Suprapubic skin (tissue), 4 donors: ENCODE data around the gene BAG5. TPM values are rescaled to one million over a fixed set of nuclear protein-coding genes. Genes with fewer than 3 reads are reported as not detected.

Source experiments
- DNase-seq, 2 donors: peaks; one replicate each; pipeline ENCODE4 v3.0.0-alpha.2; 2019; ENCODE audit warnings: low spot score in 2 of 2
- H3K27ac ChIP-seq: fragments of 200-600 bp; sonication (generic); one replicate; pipeline ENCODE4 v1.5.1; 2019
- H3K27me3 ChIP-seq: fragments of 200-600 bp; sonication (generic); one replicate; pipeline ENCODE4 v1.5.1; 2019
- H3K36me3 ChIP-seq: fragments of 200-600 bp; sonication (generic); one replicate; pipeline ENCODE4 v1.5.1; 2019
- H3K4me1 ChIP-seq: fragments of 200-600 bp; sonication (generic); one replicate; pipeline ENCODE4 v1.5.1; 2019
- H3K4me3 ChIP-seq: fragments of 200-600 bp; sonication (generic); one replicate; pipeline ENCODE4 v1.5.1; 2019; ENCODE audit warnings: mild to moderate bottlenecking
- H3K9me3 ChIP-seq: fragments of 200-600 bp; sonication (generic); one replicate; pipeline ENCODE4 v1.5.1; 2019
- EP300 ChIP-seq: sonication (generic); formaldehyde crosslinking; IDR thresholded peaks from one replicate; pipeline ENCODE4 v1.6.1; 2017; ENCODE audit warnings: antibody characterized with exemption
- POLR2A ChIP-seq, 2 donors: fragments of 450-650 bp; IDR thresholded peaks; one replicate each; pipeline ENCODE4 v1.6.1; 2017; ENCODE audit warnings: antibody characterized with exemption in 2 of 2, mild to moderate bottlenecking in 2 of 2, moderate library complexity in 2 of 2
- POLR2AphosphoS5 ChIP-seq, 3 donors: sonication (generic); formaldehyde crosslinking; IDR thresholded peaks; one replicate each; pipeline ENCODE4 v1.6.1; 2017; ENCODE audit warnings: antibody characterized with exemption in 3 of 3
- WGBS: methylation state at CpG from one replicate; pipeline ENCODE4 v1.1.5; 2018; 5-methylcytosine and 5-hydroxymethylcytosine counted together
- total RNA-seq, 4 donors: library from RNA; depleted of rRNA; stranded (reverse); fragments of >200 nt; gene quantifications; one replicate each; pipeline ENCODE4 v1.1.0, GENCODE V29; 2016
- TF ChIP-seq, protein P1 (sequence below), 2 donors: fragments of 200-600 bp in 1 of 2; fragments of 450-650 bp in 1 of 2; sonication (generic) in 1 of 2; IDR thresholded peaks; one replicate each; pipeline ENCODE4 v1.5.1; 2016 to 2019; ENCODE audit warnings: antibody characterized with exemption in 2 of 2, mild to moderate bottlenecking in 1 of 2, moderate library complexity in 1 of 2

The BAG5 gene
- total RNA-seq, 4 donors from 2014 or later: 30.2 to 55.1 (median 39.9) TPM

DNA sequence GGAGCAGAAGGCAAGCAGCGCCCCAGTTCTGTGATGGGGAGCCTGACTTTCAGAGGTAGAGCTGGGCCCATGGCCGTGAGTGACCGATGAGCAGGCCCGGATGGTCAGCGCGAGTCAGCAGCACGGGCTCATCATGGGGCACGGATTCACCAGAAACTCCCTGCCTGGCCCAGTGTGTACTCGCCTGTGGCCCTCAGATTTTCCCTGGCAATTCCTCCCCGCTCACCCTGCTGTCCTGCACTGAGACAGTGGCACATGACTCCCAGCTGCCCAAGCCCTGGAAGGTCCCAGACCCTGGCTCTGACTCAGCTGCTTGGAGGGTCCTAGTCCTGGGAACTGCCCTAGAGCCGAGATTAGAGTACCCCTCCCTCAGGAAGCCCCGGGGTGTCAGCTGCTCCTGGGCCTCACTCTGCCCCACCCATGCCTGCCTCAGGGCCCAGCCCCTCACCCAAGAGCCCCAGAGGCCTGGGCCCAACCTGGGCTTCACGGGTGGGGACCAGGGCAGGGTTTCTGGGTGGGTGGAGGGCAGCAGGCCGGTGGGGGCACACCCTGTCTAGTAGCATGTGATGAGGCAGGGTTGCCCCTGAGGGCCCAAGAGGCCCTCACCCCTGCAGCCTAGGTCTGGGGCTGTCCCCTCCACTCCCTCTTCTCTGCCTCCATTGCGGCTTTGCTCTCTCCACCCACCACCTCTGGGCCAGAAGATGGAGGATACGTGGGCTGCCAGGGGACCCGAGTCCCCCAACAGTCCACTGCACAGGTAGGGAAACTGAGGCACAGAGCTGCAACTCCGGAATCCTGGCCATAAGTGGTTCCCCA is 25.1 kb downstream of the BAG5 start:
- Histone ChIP-seq H3K27ac (peak overlapping the region; percentile 9), H3K9me3 (no peaks in the 10 kb centered on the region)
- no peak for TF ChIP-seq POLR2A (IDR thresholded peaks at IDR 0.05)
- no peak for TF ChIP-seq POLR2AphosphoS5 (IDR thresholded peaks at IDR 0.05)
- TF ChIP-seq EP300: no peak
- TF ChIP-seq, protein P1, sequence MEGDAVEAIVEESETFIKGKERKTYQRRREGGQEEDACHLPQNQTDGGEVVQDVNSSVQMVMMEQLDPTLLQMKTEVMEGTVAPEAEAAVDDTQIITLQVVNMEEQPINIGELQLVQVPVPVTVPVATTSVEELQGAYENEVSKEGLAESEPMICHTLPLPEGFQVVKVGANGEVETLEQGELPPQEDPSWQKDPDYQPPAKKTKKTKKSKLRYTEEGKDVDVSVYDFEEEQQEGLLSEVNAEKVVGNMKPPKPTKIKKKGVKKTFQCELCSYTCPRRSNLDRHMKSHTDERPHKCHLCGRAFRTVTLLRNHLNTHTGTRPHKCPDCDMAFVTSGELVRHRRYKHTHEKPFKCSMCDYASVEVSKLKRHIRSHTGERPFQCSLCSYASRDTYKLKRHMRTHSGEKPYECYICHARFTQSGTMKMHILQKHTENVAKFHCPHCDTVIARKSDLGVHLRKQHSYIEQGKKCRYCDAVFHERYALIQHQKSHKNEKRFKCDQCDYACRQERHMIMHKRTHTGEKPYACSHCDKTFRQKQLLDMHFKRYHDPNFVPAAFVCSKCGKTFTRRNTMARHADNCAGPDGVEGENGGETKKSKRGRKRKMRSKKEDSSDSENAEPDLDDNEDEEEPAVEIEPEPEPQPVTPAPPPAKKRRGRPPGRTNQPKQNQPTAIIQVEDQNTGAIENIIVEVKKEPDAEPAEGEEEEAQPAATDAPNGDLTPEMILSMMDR (IDR thresholded peaks at IDR 0.05): no peak

DNA sequence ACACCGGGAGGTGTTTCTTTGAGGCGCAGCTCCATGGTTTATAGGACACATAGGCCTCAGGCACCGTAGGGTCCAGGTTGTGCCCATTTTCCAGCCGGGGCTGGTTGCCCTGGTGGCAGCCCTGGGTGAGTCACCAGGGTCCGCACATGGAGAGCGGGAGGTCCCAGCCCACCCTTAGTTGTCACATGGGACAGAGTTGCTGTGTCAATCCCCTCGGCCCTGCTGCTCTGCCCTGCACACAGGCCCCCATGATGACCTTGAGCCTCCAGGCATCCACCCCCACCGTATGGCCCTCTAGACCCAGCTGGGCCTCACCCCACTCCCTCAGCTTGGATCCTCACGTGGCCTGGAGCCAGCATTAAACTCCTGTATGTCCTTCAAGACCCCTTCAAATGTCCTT is 25.8 kb downstream of the BAG5 start:
- Histone ChIP-seq H3K4me3 (no peak overlapping the region), H3K4me1 (peaks cover 38% of the 10 kb centered on the region), H3K9me3 (no peaks in the 10 kb centered on the region), H3K27ac (no peak overlapping the region), H3K36me3 (peaks cover 41% of the 10 kb centered on the region), H3K27me3 (no peaks in the 10 kb centered on the region)
- DNase-seq: no peak
- 73% methylated on average over 3 of the region's 9 CpGs for WGBS
- TF ChIP-seq, protein P1 (IDR thresholded peaks at IDR 0.05): no peak
- TF ChIP-seq POLR2AphosphoS5 (IDR thresholded peaks at IDR 0.05) (no peak), POLR2A (IDR thresholded peaks at IDR 0.05) (no peak), EP300 (no peak)

More for the DNA sequence above, 25.1 kb downstream of the BAG5 start:
- no peak for DNase-seq
- H3K36me3 ChIP-seq: peaks cover 35% of the 10 kb centered on the region
- no peaks in the 10 kb centered on the region for H3K27me3 ChIP-seq
- H3K4me1 ChIP-seq: peaks cover 44% of the 10 kb centered on the region
- H3K4me3 ChIP-seq: no peak overlapping the region
- 63% methylated on average over 4 of the region's 18 CpGs for WGBS

DNA sequence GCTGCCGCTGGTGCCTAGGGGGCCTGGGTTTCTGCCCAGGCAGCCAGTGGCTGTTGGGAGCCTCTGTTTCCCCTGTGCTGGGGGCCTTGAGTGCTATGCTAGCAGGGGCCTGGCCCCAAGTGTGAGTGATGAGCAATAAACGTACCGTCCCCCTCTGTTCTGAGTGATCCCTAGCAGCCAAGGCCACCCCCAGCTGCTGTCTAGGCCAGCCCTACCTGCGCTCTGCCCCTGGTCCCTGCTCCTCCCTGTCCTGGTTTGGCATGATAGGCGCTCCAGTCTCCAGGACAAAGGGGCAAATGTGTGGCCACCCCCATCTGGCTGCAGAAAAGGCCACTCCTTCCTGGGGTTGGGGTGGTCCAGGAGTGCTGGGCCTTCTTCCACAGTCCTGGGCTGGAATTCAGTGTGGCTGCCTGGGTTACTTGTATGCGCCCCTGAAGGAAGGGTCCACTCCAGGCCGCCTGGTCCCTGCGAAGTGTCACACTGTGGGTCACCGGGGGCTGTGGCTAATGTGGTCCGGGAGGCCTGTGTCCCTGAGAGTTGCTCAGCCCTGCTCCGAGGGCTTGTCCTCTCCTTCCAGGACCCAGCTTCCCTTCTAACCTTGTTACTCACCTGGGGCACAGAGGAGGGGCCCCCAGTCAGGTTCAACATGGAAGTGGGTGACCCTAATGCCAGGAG is 26.4 kb downstream of the BAG5 start:
- H3K4me1 ChIP-seq: peaks cover 38% of the 10 kb centered on the region
- peaks cover 41% of the 10 kb centered on the region for H3K36me3 ChIP-seq
- no peaks in the 10 kb centered on the region for H3K27me3 ChIP-seq
- H3K9me3 ChIP-seq: no peaks in the 10 kb centered on the region
- H3K4me3 ChIP-seq: no peak overlapping the region
- no peak for DNase-seq
- H3K27ac ChIP-seq: no peak overlapping the region
- WGBS: 88% methylated on average over 7 of the region's 11 CpGs
- no peak for TF ChIP-seq POLR2A (IDR thresholded peaks at IDR 0.05)
- no peak for TF ChIP-seq EP300
- TF ChIP-seq POLR2AphosphoS5 (IDR thresholded peaks at IDR 0.05): no peak
- TF ChIP-seq, protein P1 (IDR thresholded peaks at IDR 0.05): no peak

DNA sequence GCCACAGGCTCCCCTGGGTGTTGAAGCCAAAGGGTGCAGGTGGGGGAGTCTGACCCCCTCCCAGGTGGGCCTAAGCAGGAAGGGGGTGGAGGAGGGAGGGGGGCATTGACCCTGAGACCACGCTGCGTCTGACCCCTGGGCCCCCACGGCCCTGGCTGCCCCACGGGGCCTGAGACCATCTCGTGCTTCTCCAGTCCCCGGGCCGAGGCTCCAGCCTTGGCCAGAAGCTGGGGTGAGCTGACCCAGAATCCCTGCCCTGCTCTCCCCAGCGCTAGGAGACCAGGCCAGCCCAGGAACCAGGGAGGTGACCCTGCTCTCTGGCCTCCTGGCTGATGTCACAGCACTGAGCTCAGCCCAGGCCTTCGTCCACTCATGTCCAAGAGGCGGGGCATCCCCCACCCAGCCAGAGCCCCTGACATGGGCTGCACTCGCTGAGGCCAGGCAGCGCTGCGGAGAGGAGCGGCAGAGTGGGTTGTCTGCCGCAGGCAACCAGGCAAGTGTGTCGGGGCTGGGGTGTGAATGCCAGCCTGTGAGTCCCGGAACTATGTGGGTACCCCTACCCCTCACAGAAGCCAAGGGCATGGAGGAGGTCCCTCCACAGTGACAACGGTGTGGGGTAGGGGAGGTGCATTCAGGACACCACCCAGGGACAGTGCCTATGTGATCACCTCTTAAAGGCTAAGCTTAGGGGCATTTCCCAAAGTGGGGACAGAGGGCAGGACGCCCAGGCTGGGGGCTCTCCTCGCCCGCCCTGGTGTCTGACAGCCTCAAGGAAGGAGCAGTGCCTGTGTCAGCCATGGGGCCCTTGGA is 27.2 kb downstream of the BAG5 start:
- Histone ChIP-seq H3K27me3 (no peaks in the 10 kb centered on the region), H3K9me3 (no peaks in the 10 kb centered on the region), H3K27ac (no peak overlapping the region), H3K4me3 (no peak overlapping the region), H3K36me3 (peaks cover 41% of the 10 kb centered on the region), H3K4me1 (peaks cover 38% of the 10 kb centered on the region)
- TF ChIP-seq, protein P1 (IDR thresholded peaks at IDR 0.05): no peak
- no peak for TF ChIP-seq POLR2A (IDR thresholded peaks at IDR 0.05)
- no peak for TF ChIP-seq EP300
- no peak for TF ChIP-seq POLR2AphosphoS5 (IDR thresholded peaks at IDR 0.05)
- DNase-seq: no peak
- 85% methylated on average over 17 of the region's 21 CpGs for WGBS
